Neural cell (in vitro differentiated cells): ENCODE measurements around the gene GPR25.

Experiments
- EP300 ChIP-seq: fragments of 450-650 bp; conservative IDR thresholded peaks from 2 replicates; pipeline ENCODE4 v1.6.1; 2014; ENCODE audit warnings: antibody characterized with exemption, mild to moderate bottlenecking, moderate library complexity; ENCODE audit not compliant: poor library complexity, severe bottlenecking
- RAD21 ChIP-seq: fragments of 450-650 bp; conservative IDR thresholded peaks from 2 replicates; pipeline ENCODE4 v1.6.1; 2014; ENCODE audit warnings: antibody characterized with exemption, mild to moderate bottlenecking, moderate library complexity
- TAF1 ChIP-seq: IDR thresholded peaks from 2 replicates; pipeline ENCODE4 v1.6.1; 2012; ENCODE audit warnings: low read depth
- TF ChIP-seq, protein P1 (sequence below): fragments of 450-650 bp; IDR thresholded peaks from 2 replicates; pipeline ENCODE4 v1.5.1; 2014; ENCODE audit warnings: antibody characterized with exemption, mild to moderate bottlenecking, moderate library complexity; ENCODE audit not compliant: poor library complexity, severe bottlenecking

DNA sequence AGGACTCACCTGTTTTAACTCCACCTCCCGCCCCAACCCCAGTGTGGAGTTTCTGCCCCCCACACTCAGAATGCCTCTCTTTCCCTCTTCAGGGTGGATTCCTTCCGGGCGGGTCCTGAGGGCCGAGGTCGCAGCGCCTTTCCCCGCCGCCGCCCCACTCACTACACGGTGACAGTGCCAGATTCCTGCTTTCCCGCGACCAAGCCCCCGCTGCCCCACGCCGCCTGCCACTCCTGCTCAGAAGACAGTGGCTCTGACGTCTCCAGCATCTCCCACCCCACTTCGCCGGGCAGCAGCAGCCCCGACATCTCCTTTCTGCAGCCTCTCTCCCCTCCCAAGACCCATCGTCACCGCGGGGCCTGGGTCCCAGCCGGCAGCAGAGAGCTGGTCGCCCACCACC is 38.6 kb downstream of the GPR25 start:
- no peak for TF ChIP-seq RAD21
- TF ChIP-seq TAF1, result no peak
- TF ChIP-seq, protein P1, sequence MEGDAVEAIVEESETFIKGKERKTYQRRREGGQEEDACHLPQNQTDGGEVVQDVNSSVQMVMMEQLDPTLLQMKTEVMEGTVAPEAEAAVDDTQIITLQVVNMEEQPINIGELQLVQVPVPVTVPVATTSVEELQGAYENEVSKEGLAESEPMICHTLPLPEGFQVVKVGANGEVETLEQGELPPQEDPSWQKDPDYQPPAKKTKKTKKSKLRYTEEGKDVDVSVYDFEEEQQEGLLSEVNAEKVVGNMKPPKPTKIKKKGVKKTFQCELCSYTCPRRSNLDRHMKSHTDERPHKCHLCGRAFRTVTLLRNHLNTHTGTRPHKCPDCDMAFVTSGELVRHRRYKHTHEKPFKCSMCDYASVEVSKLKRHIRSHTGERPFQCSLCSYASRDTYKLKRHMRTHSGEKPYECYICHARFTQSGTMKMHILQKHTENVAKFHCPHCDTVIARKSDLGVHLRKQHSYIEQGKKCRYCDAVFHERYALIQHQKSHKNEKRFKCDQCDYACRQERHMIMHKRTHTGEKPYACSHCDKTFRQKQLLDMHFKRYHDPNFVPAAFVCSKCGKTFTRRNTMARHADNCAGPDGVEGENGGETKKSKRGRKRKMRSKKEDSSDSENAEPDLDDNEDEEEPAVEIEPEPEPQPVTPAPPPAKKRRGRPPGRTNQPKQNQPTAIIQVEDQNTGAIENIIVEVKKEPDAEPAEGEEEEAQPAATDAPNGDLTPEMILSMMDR, result no peak
- no peak for TF ChIP-seq EP300
